GM18858 (cell line): ENCODE measurements around the gene RAET1G.
"Not testable (repeated sequence)": the region's sequence is repeated elsewhere in the genome, so short reads cannot be mapped to it uniquely, and the experiment has no call there.

Source experiments
- ATAC-seq: cut with Tn5 transposase; IDR thresholded peaks from one replicate; pipeline ENCODE4 v1.9.1; 2021; ENCODE audit not compliant: unreplicated experiment

RAET1G gene

GRCh38 chr6:149935246-149935645, 12.3 kb upstream of the RAET1G start:
- no peak for ATAC-seq

GRCh38 chr6:149934249-149935156, 11.6 kb upstream of the RAET1G start:
- ATAC-seq: no peak

GRCh38 chr6:149933461-149933860, 10.5 kb upstream of the RAET1G start:
- no peak for ATAC-seq

- no peak for ATAC-seq
Measured at GRCh38 chr6:149933036-149933435, 10.1 kb upstream of the RAET1G start.

GRCh38 chr6:149931501-149931900, 8.6 kb upstream of the RAET1G start:
- no peak for ATAC-seq

- no peak for ATAC-seq
Measured at GRCh38 chr6:149929422-149929821, 6.5 kb upstream of the RAET1G start.

GRCh38 chr6:149927025-149927424, 4.1 kb upstream of the RAET1G start:
- not testable (repeated sequence) for ATAC-seq

GRCh38 chr6:149925974-149926777, 3.3 kb upstream of the RAET1G start:
- no peak for ATAC-seq

GRCh38 chr6:149925253-149925973, 2.5 kb upstream of the RAET1G start:
- no peak for ATAC-seq

- ATAC-seq: no peak
Measured at GRCh38 chr6:149924933-149925252, 2.0 kb upstream of the RAET1G start.

- no peak for ATAC-seq
Measured at GRCh38 chr6:149924206-149924932, 1.4 kb upstream of the RAET1G start.

GRCh38 chr6:149923327-149923986, 536 bp upstream of the RAET1G start:
- no peak for ATAC-seq

GRCh38 chr6:149922091-149922490, 830 bp downstream of the RAET1G start:
- not testable (repeated sequence) for ATAC-seq

- ATAC-seq: no peak
Measured at GRCh38 chr6:149921361-149921760, 1.6 kb downstream of the RAET1G start.

GRCh38 chr6:149919834-149920225, 3.1 kb downstream of the RAET1G start:
- no peak for ATAC-seq

- ATAC-seq: not testable (repeated sequence)
Measured at GRCh38 chr6:149919126-149919833, 3.6 kb downstream of the RAET1G start.

GRCh38 chr6:149918151-149918905, 4.6 kb downstream of the RAET1G start:
- ATAC-seq: no peak

GRCh38 chr6:149917679-149918078, 5.2 kb downstream of the RAET1G start:
- ATAC-seq: no peak
